ENCODE data around the gene CUX1. TPM values are rescaled to one million over a fixed set of nuclear protein-coding genes. Genes with fewer than 3 reads are reported as not detected.

Gene CUX1
- total and polyA plus RNA-seq, 2 of the 13 experiments (the other 11 are each of a cell fraction or from before 2014, with no cell fraction given): 13.7 to 14.9 TPM

DNA sequence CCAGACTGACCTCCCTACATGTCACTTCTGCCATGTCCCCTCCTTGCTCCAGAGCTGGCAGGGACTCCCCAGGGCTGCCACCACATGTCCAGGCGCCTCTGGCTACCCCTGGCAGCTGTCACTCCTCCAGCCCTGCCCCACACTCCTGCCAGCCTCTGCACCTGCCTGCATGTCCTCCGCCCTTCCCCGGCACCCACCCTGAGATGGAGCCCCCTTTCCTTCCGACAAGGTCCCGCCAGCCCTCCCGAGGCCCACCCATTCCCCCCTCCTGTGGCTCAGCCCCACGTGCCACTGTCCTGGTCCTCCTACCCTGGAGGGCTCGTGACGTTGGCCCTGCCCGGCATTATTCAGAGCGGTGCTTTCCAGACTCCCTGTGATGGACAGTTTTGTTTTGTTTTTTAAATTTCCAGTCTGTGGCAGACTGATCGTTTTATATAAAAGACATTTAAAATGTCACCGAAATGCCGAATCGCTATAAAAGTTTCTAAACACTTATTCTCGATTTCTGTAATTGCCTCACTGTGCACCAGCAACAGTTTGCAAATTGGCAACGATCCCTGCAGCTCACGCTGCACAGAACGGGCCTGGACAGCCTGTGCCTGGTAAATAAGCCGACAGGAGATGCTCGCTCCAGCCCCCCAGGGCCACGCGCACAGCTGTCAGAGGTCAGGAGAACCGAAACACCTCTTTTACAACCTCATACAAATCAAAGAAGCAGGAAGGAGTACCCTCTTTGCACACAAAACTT, 358.2 kb downstream of the CUX1 start (continued):
- TF ChIP-seq ZNF687 (CRISPR knock-in tag; IDR thresholded peaks at IDR 0.05): no peak
- TF ChIP-seq ZFP36 (IDR thresholded peaks at IDR 0.05; ENCODE audit: borderline replicate concordance, low read depth, low read length, partially characterized antibody): no peak
- no peak for TF ChIP-seq ZNF629 (CRISPR knock-in tag; conservative IDR thresholded peaks at IDR 0.05)

DNA sequence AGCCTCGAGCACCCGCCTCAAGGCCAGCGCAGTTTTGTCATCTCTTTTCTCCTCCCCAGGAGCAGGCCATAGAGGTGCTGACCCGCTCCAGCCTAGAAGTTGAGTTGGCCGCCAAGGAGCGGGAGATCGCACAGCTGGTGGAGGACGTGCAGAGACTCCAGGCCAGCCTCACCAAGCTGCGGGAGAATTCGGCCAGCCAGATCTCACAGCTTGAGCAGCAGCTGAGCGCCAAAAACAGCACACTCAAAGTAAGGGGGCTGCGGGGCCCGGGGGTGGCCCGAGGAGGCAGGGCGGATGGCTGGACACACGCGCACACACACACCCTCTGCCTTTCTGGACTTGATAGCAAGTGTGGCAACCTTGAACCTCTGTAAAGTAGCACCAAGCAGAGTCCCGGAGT, 361.0 kb downstream of the CUX1 start:
- DNase-seq (ENCODE audit: low spot score): no peak
- Histone ChIP-seq H3K79me2 (ENCODE audit: insufficient read depth, low read length) (no peaks in the 10 kb centered on the region), H3K4me1 (ENCODE audit: insufficient read depth, low read length) (no peaks in the 10 kb centered on the region), H3K9me3 (ENCODE audit: low read length) (no peaks in the 10 kb centered on the region), H2AFZ (ENCODE audit: low read length) (no peak overlapping the region), H3K27me3 (ENCODE audit: control insufficient read depth in 1 of 2, insufficient read depth in 2 of 2, low read length in 2 of 2) (no peaks in the 10 kb centered on the region), H3K36me3 (replicated peaks in 1 of 2; ENCODE audit: control insufficient read depth in 1 of 2, insufficient read depth in 2 of 2, low read length in 2 of 2) (peaks cover 10 to 36% of the 10 kb centered on the region in 2 experiments; a peak in 4 of 5 replicates), H3K4me3 (replicated peaks in 1 of 3; ENCODE audit: insufficient read depth in 1 of 3, low read depth in 2 of 3, low read length in 3 of 3) (no peak overlapping the region), H3K4me2 (ENCODE audit: low read depth, low read length) (no peak overlapping the region), H3K9ac (ENCODE audit: insufficient read depth, low read depth, low read length) (no peak overlapping the region), H3K27ac (ENCODE audit: extremely low read length, insufficient read depth, low read length) (no peak overlapping the region), H4K20me1 (ENCODE audit: insufficient read depth, low read length) (no peaks in the 10 kb centered on the region)
- POLR2A ChIA-PET: no interaction called here
- no peak; the same call in 2 of the 3 replicates for ATAC-seq
- FAIRE-seq: no peak
- in situ Hi-C loops (cut with HindIII; ENCODE audit: extremely low pct_ligation_motif_present, low pct_unique_long_range_greater_than_20kb) (no loop called here), intact Hi-C loops (cut with micrococcal nuclease; ENCODE audit: unreplicated experiment) (no loop called here)
- CTCF ChIA-PET (ENCODE audit: low intra/inter-chr PET ratio, low total read pairs): no interaction called here
- 94% methylated on average over 15 of the region's 18 CpGs for WGBS (ENCODE audit: low lambda C conversion rate)
- BruUV-seq (replicated peaks): no TSS peak
- TF ChIP-seq ZBTB1 (CRISPR knock-in tag; IDR thresholded peaks at IDR 0.05; ENCODE audit: borderline replicate concordance): no peak
- TF ChIP-seq ZNF703 (CRISPR knock-in tag; IDR thresholded peaks at IDR 0.05; ENCODE audit: borderline replicate concordance): no peak
- no peak for TF ChIP-seq ATF7-NPFF (CRISPR knock-in tag; IDR thresholded peaks at IDR 0.05; ENCODE audit: low read depth)
- TF ChIP-seq NR3C1 (CRISPR knock-in tag; IDR thresholded peaks at IDR 0.05): no peak
- no peak for TF ChIP-seq PRDM4 (CRISPR knock-in tag; IDR thresholded peaks at IDR 0.05; ENCODE audit: borderline replicate concordance)
- TF ChIP-seq ZNF570 (CRISPR knock-in tag; IDR thresholded peaks at IDR 0.05; ENCODE audit: borderline replicate concordance): no peak
- no peak for TF ChIP-seq MYPOP (CRISPR knock-in tag; IDR thresholded peaks at IDR 0.05)
- TF ChIP-seq GLI4 (CRISPR knock-in tag; IDR thresholded peaks at IDR 0.05; ENCODE audit: borderline replicate concordance): no peak
- TF ChIP-seq NR2F2 (IDR thresholded peaks at IDR 0.05; ENCODE audit: borderline replicate concordance, low read depth): no peak
- TF ChIP-seq KMT2B (CRISPR knock-in tag; IDR thresholded peaks at IDR 0.05): no peak
